ELF-1 (cell line): ENCODE measurements around the gene LAD1.

Source experiments
- DNase-seq: peaks from one replicate; pipeline ENCODE4 v3.0.0-alpha.2; 2016; ENCODE audit warnings: low read depth, low spot score

Gene LAD1

DNA sequence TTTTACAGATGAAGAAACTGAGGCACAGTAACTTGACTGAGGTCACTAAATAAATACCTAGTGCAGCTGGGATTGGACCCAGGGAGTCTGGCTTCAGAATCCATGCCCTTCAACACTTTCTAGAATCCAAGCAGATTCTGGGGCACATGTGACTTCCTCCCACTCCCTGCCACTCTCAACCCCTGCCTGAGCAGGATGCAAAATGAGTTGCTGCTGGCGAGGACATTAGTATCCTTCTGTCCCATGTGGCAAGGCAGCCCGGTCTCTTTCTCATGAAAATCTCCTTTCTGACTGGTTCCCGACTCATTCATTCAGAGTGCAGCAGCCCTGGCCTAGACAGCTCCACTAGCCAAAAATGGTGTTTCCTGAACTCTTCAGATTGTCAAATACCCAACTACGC is 50.0 kb downstream of the LAD1 start:
- no peak for DNase-seq

DNA sequence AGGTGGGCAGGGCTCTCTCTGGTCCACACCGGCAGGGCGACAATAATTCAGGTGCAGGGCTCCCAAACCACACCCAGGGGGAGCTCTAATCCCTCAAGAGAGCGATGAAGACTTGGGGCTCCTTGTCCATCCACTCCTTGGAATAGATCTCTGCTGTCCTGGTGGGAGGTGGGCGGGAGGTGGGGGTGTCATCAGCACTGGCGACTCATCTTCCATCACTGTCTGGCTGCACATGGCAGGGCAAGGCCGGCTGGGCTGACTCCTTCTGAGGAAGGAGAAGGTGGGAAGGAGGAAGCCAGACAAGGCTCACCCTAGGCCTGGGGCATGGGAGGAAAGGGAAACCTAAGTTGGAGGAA is 50.9 kb downstream of the LAD1 start:
- DNase-seq: peak; percentile 80

DNA sequence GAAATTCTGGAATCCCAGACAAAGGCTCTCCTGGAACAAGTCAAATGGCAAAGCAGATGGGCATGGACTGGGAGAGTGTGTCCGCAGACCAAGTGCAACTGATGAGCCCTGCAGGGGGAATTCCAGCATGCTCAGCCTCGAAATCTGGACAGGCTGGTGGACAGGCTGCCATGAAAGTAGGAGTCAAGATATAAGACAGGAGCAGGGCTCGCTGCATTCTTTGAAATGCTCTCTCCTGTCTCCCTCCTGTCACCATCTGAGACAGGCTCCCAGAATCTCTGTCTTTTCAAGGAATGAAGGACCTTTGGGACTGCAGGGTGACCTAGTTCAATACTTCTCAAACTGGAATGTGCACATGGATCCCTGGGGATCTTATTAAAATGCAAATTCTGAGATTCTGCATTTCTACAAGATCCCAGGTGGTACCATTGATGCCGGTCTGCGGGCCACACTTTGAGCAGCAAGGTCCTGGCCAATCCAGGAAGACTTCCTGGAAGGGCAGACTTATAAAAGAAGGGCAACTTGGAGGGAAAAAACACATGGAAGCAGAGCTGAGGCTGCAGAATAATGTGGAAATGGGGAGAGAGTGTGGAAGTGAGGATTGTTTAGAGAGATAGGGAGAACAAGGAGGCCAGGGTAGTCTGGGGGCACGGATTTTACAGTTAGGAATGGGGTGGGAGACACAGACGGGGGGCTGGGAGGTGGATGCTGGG is 51.5 kb downstream of the LAD1 start:
- DNase-seq: peak; percentile 33

DNA sequence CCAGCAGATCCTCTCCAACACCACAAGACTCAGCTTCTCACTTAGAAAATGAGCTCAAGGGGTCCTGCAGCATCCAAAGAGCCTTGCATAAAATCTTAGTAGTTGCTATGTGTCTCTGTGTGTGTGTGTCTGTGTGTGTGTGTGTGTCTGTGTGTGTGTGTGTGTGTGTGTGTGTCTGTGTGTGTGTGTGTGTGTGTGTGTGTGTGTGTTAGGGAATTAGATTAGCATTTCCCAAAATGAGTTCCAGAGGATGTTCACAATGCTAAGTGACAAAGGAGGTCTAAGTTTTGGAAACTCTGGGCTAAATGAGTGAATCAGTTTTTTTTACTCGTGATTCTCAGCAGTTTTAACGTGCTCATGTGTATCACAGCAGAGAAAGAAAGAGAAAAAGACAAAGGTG is 52.1 kb downstream of the LAD1 start:
- DNase-seq: no peak

DNA sequence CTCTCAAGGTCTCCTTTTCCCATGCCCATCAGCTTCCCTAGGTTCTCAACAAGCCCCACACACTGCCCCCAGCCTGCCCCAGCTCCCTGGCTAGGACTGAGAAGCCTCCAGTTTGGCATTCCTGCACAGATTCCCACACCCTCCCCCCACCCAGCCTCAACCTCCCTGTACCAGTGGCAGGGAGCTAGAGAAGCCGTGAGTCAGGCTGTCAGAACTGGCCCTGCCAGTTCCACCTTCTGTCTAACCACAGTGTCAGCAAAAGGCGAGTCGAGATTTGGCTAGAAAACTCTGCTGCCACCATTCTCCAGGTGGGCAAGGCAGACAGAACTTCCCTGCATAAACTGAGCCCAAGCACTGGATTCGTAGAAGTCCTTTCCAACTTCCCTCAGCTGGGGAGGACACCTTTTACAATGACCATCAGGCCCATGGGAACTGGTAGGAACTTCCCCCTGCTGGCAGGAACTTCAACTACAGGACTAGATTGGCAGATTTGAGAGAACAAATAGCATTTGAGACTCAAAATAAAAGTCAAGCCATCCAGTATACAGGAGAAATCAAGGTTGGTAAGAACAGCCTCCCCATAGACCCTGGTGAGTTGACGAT is 52.7 kb downstream of the LAD1 start:
- DNase-seq: peak; percentile 72

DNA sequence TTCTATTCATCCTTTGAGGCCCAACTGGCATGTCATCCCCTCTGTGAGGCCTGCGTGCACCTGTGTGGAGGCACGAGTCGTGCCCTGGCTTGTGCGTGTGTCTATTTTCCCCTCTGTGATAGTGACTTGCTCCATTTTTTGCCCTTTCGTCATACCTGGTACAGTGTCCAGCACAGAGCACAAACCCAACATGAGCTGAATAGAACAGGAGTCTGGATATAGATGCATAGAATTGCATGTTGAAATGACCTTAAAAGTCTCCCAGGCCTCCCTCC is 54.1 kb downstream of the LAD1 start:
- no peak for DNase-seq

DNA sequence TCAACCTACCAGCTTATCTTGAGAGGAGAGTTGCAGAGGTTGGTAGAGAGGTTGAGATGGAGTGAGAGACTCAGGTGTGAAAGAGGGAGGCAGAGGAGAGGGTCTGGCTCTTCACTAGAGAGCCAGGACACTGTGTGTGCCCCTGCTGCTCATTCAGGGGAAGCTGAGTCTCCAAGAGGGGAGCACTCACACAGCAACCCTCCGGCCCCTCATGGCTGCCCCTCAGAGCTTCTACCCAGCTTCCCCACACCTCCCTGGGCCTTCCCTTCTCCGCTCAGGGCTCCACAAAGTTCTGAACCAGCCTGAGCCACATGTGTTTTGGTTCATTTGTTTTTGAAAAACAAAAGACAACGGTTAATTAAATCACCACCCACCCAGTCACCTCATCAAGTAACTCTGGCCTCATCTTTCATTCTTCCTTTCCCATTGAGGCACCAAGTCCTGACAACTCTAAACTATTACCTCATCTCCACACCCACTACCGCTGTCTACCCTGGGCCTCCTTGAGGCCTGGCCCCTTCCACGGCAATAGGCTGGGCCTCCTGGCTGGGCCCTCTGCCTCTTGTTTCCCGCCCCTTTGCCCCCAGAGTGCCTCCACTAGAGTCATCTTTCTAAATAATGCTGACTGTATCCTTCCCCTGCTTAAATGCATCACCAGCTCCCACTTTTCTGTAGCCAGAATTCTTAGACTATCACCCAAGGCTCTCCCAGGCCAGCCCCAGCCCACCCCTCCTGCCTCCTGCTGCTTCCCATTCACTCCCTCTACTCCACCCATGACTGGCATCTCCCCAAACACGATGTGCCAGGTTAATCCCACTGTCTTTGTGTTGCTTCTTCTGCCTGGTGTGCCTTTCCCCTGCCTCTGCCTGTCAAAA is 54.7 kb downstream of the LAD1 start:
- no peak for DNase-seq

DNA sequence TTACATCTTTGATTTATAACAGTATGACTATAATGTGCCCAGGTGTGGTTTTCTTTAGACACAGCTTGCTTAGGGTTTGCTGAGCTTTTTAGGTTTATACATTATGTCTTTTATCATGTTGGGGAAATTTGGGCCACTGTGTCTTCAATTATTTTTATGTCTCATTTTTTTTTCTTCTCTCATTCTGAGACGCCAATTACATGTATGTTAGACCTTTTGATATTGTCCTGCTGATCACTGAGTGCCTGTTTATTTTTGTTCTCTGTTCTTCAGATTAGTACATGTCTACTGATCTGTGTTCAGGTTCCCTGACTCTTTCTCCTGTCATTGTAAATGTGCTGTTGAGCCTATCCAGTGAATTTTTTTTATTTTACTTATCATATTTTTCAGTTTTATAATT is 57.7 kb downstream of the LAD1 start:
- DNase-seq: no peak

DNA sequence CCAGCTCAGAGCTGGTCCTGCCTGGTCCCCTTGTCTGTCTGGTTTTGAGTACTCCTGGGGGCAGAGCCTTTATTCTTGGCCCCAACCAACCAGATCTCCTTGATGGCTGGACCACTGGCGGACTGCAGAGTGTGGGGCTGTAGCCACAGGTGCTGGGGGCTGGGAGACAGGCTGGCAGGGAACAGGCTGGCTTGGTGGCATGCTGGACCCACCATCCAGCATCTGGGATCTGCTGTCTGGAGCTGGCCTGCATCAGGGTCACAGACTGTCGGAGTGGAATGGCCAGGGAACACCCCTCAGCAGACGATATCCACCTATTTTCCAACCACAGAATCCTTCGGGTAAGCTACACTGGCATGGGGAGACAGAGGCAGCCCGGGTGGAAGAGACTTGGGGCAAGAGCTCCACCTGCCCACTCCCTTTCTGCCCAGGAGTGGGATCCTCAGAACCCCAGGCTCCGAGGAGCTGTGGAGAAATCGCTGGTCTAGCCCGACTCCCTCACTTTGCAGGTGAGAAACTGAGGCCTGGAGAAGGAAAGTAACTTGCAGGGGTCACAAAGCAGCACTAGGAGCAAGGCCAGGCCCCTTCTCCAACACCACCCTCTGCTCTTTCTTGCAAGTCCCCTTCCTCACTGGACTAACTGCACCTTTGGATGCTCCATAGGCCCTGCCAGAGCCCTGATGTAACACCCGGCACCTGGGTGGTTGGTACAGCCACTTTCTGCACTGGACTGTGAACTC is 62.2 kb downstream of the LAD1 start:
- DNase-seq: no peak

DNA sequence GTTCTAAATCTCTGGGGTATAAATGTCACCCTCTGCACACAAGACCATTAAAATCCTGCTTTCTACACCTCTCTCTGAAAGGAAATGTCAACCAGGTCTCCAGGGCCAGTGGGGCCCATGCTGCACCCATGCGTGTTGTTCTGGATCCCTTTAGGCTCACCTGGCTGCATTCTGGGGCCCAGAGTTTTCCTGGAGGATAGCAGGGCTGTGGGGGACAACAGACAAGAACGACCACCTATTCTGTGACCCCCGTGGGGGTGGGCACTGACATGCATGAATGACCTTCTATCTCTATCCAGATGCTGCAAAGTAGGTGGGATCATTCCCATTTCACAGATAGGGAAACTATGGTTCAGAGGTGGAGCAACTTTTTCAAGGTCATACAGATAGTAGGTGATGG is 63.2 kb downstream of the LAD1 start:
- DNase-seq: no peak

DNA sequence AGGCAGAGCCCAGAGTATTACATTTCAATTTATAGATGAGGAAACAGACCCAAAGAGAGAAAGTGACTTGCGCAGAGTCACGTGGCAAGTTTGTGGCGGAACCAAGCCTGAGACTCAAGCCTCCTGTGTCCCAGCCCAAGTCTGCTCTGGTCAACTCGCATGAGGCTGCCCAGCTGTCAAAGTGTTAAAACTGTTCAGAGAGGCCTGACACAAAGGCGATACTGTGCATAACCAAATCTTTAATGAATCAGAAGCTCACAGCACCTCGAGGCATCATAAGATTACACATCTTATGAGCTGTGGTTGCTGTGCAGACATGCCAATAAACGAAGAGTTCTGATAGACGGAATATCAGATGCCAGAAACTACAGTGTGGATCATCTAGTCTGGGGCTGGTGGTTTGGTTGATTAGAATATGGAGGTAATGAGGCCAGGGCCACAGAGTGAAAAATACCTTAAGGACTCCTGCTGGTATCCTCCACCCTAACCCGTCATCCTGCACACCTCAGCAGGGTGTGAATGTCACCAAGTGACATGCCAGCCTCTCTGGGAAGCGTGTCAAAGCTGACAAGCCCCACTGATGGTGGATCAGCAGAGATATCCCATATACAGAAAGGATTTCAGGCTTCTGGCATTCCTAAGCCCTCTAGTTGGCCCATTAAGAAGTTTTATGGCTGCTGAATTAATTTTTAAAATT is 63.8 kb downstream of the LAD1 start:
- DNase-seq: no peak

DNA sequence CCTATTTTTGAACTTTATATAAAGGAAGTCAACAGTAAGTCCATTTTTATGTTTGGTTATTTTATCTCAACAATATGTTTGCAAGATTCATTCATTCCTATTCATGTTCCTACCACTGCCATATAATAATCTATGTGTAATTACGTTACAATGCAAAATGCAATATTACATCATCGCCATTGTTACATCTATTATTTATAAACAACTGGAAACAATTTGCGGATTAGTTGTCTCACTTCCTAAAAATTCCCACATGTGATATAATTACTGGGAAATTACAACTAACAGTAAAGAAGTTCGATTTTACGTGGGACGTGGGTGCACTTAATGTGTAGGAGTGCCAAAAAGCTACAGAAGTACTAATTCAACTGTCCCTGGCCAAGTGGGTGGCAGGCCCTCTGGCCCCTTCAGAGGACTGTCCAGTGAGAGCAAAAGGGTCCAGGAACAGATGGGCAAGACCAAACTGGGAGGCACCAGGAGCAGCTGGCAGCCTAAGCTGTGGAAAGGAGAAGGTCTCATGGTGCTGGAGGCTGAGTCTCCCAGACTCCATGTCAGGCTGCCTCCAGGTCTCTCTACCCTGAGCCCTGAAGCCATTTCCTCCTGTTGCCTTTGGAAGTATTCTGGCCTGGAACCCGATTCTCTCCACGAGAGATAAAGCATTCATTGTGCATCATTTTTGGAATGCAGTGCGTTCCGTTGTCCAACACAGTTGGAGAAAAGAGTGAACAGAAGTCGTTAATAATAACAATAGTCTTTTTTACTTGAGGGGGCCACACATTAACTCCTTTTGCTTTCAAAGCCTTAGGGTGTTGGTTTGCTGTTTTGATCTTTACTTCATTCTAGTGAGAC is 64.6 kb downstream of the LAD1 start:
- no peak for DNase-seq

DNA sequence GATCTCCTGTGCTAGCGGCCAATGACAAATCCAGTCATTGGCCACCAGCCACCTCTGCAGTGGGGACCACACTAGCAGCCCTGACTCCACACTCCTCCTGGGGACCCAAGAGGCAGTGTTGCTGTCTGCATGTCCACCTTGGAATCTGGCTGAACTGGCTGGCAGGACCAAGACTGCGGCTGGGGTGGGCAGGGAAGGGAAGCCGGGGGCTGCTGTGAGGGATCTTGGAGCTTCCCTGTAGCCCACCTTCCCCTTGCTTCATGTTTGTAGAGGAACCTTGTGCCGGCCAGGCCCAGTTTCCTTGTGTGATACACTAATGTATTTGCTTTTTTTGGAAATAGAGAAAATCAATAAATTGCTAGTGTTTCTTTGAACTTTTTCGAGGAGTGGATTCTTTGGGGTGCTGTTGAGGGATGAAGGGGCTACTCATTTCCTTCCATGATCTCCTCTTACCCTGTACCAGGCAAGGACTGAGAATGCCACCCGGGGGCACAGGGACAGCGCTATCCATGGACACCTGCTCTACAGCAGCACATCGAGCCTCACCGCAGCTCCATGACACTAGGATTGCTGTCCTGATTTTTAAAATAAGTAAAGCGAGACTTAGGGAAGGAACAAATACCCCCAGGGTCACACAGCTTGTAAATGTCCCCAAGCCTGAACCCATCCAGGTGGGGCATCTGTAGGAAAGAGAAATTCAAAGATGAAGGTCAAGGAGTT is 66.3 kb downstream of the LAD1 start:
- no peak for DNase-seq

DNA sequence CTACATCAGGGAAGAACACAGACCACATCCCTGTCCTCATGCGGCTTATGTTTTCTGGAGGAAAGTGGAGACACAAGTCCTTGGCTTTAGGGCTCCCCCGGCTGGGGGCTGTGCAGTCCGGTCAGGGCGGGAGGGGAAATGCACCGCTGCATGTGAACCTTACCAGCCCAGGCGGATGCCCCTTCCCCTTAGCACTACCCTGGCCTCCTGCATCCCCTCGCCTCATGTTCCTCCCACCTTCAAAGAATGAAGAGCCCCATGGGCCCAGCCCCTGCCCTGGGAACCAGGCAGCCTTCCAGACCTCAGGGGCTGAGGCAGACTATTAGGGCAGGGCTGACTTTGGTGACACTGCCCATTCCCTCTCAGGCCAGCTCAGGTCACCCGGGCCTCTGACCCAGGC is 67.1 kb downstream of the LAD1 start:
- no peak for DNase-seq

DNA sequence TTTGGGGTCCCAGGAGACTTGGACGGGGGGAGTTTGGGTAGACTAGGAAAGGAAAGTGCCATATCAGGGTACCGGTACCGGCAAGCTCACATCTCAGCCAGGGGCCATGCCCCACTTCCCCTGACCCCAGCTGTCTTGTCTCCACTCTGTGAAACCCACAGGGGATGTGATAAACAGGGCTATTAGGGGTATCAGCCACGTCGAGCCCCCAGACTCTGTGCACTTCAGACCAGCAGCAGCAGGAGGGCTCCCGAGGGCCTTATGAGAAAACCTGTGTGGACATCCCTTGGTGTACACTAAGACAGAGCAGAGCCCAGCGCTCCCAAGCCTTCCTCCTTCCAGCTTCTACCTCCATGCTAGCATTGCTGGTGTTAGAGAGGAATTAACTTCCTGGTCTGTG is 68.0 kb downstream of the LAD1 start:
- no peak for DNase-seq
